A549 (cell line): Measurements from ENCODE around the gene RPL10. TPM values are rescaled to one million over a fixed set of nuclear protein-coding genes. Genes with fewer than 3 reads are reported as not detected.

Experiments used
- ATAC-seq, 2 experiments: fragments of 200-7000 bp in 1 of 2; fragments of >200 bp in 1 of 2; cut with Nextera tagmentation in 1 of 2; cut with Tn5 transposase in 1 of 2; 3 replicates each; pipeline versions ENCODE4 v1.8.0 to v1.9.1; 2018 to 2020; ENCODE audit warnings: mild to moderate bottlenecking in 1 of 2, moderate library complexity in 1 of 2
- CTCF ChIA-PET: fragments of 300-600 bp; sonication (Branson Sonifier 250); formaldehyde crosslinking; extraction: SDS; loops from one replicate; lab custom pipeline; 2021; ENCODE audit warnings: antibody characterized with exemption, inconsistent platforms; lab: Yijun Ruan, JAX
- POLR2A ChIA-PET: fragments of 350-600 bp; formaldehyde crosslinking; extraction: SDS; loops from one replicate; lab custom pipeline; 2021; ENCODE audit warnings: antibody characterized with exemption, inconsistent platforms; lab: Yijun Ruan, JAX
- DNase-seq, 2 experiments: peaks; one replicate each; pipeline versions ENCODE4 v3.0.0 to v3.0.0-alpha.2; 2011 to 2016; ENCODE audit warnings: low read depth in 1 of 2, low spot score in 1 of 2
- FAIRE-seq: peaks from 2 replicates; lab custom pipeline; 2011; peaks lifted over from hg19 to GRCh38; lab: Jason Lieb, UNC
- H3K27ac ChIP-seq, 2 experiments: fragments of >200 bp; sonication (Bioruptor Twin); formaldehyde crosslinking; 3 replicates each; pipeline ENCODE4 v1.5.1; 2016 to 2017
- H3K4me1 ChIP-seq: fragments of >200 bp; sonication (Bioruptor Twin); formaldehyde crosslinking; 3 replicates; pipeline ENCODE4 v1.6.1; 2016
- H3K4me2 ChIP-seq: fragments of >200 bp; sonication (Bioruptor Twin); formaldehyde crosslinking; 3 replicates; pipeline ENCODE4 v1.6.1; 2016
- H3K4me3 ChIP-seq: fragments of >200 bp; sonication (Bioruptor Twin); formaldehyde crosslinking; 3 replicates; pipeline ENCODE4 v1.5.1; 2016
- H3K9me3 ChIP-seq: fragments of >200 bp; sonication (Bioruptor Twin); formaldehyde crosslinking; 3 replicates; pipeline ENCODE4 v1.6.1; 2016
- ATOH8 ChIP-seq: fragments of 250-450 bp; sonication (Bioruptor Pico); IDR thresholded peaks from 2 replicates; pipeline ENCODE4 v1.5.0; 2020; ENCODE audit warnings: low read depth, mild to moderate bottlenecking, moderate library complexity
- CBX8 ChIP-seq: fragments of 200-600 bp; sonication (generic); IDR thresholded peaks from 2 replicates; pipeline ENCODE4 v1.6.1; 2016
- CEBPB ChIP-seq, 2 experiments: fragments of >200 bp in 1 of 2; sonication (Bioruptor Twin) in 1 of 2; formaldehyde crosslinking in 1 of 2; IDR thresholded peaks; 2 replicates each; pipeline ENCODE4 v1.6.1; 2012 to 2016
- CHD2 ChIP-seq: fragments of 150-350 bp; IDR thresholded peaks from 2 replicates; pipeline ENCODE4 v1.6.1; 2014; ENCODE audit warnings: low read length; ENCODE audit not compliant: partially characterized antibody
- EHF ChIP-seq: fragments of 250-450 bp; sonication (Bioruptor Pico); IDR thresholded peaks from 2 replicates; pipeline ENCODE4 v1.5.0; 2020; ENCODE audit warnings: mild to moderate bottlenecking
- EHMT2 ChIP-seq: fragments of 200-600 bp; sonication (generic); IDR thresholded peaks from 2 replicates; pipeline ENCODE4 v1.6.1; 2016; ENCODE audit warnings: antibody characterized with exemption, low read depth, mild to moderate bottlenecking, moderate library complexity
- EP300 ChIP-seq, 2 experiments: fragments of >200 bp; sonication (Bioruptor Twin); formaldehyde crosslinking; IDR thresholded peaks; 2 replicates in 1 of 2; 3 replicates in 1 of 2; pipeline ENCODE4 v1.6.1; 2016 to 2017
- FOXS1 ChIP-seq: fragments of 250-450 bp; sonication (Bioruptor Pico); IDR thresholded peaks from 2 replicates; pipeline ENCODE4 v1.5.0; 2020; ENCODE audit warnings: mild to moderate bottlenecking, moderate library complexity
- GATA3 ChIP-seq: IDR thresholded peaks from 2 replicates; pipeline ENCODE4 v1.6.1; 2012; ENCODE audit warnings: borderline replicate concordance
- HDAC2 ChIP-seq: fragments of 200-600 bp; sonication (generic); IDR thresholded peaks from 2 replicates; pipeline ENCODE4 v1.6.1; 2016
- HEYL ChIP-seq: fragments of 250-450 bp; sonication (Bioruptor Pico); IDR thresholded peaks from 2 replicates; pipeline ENCODE4 v1.8.0; 2021; ENCODE audit warnings: mild to moderate bottlenecking, moderate library complexity
- HOXA7 ChIP-seq: fragments of 250-450 bp; sonication (Bioruptor Pico); IDR thresholded peaks from 2 replicates; pipeline ENCODE4 v1.5.0; 2020; ENCODE audit warnings: mild to moderate bottlenecking, moderate library complexity
- HOXB13 ChIP-seq: fragments of 250-450 bp; sonication (Bioruptor Pico); IDR thresholded peaks from 2 replicates; pipeline ENCODE4 v1.5.0; 2020; ENCODE audit warnings: low read depth, mild to moderate bottlenecking, moderate library complexity
- KDM1A ChIP-seq: fragments of 200-600 bp; sonication (generic); IDR thresholded peaks from 2 replicates; pipeline ENCODE4 v1.6.1; 2016; ENCODE audit warnings: low read depth, mild to moderate bottlenecking
- KDM5A ChIP-seq: fragments of 200-600 bp; sonication (generic); IDR thresholded peaks from 2 replicates; pipeline ENCODE4 v1.6.1; 2016; ENCODE audit warnings: antibody characterized with exemption, mild to moderate bottlenecking
- NPAS2 ChIP-seq: fragments of 250-450 bp; sonication (Bioruptor Pico); IDR thresholded peaks from 2 replicates; pipeline ENCODE4 v1.8.0; 2022; ENCODE audit warnings: mild to moderate bottlenecking, moderate library complexity, borderline replicate concordance
- NR3C1 ChIP-seq: fragments of >200 bp; sonication (Bioruptor Twin); formaldehyde crosslinking; IDR thresholded peaks from 3 replicates; pipeline ENCODE4 v1.6.1; 2017
- PHF8 ChIP-seq: fragments of 200-600 bp; sonication (generic); IDR thresholded peaks from 2 replicates; pipeline ENCODE4 v1.6.1; 2016; ENCODE audit warnings: low read depth, mild to moderate bottlenecking, antibody characterized with exemption, moderate library complexity, borderline replicate concordance
- POLR2A ChIP-seq: IDR thresholded peaks from 2 replicates; pipeline ENCODE4 v1.6.1; 2012; ENCODE audit warnings: mild to moderate bottlenecking, low read length
- RAD21 ChIP-seq, 2 experiments: fragments of >200 bp in 1 of 2; sonication (Bioruptor Twin) in 1 of 2; formaldehyde crosslinking in 1 of 2; IDR thresholded peaks in 1 of 2; conservative IDR thresholded peaks in 1 of 2; 2 replicates in 1 of 2; 3 replicates in 1 of 2; pipeline ENCODE4 v1.6.1; 2012 to 2018; ENCODE audit warnings: inconsistent platforms in 1 of 2
- RARB ChIP-seq: fragments of 250-450 bp; sonication (Bioruptor Pico); IDR thresholded peaks from 2 replicates; pipeline ENCODE4 v1.8.0; 2021; ENCODE audit warnings: mild to moderate bottlenecking, moderate library complexity
- RCOR1 ChIP-seq: fragments of 150-350 bp; IDR thresholded peaks from 2 replicates; pipeline ENCODE4 v1.6.1; 2014; ENCODE audit warnings: antibody characterized with exemption, low read length, low read depth
- SMC3 ChIP-seq: fragments of >200 bp; sonication (Bioruptor Twin); formaldehyde crosslinking; IDR thresholded peaks from 3 replicates; pipeline ENCODE4 v1.6.1; 2018; ENCODE audit warnings: inconsistent platforms
- TP53 ChIP-seq: fragments of 250-450 bp; sonication (Bioruptor Pico); IDR thresholded peaks from 2 replicates; pipeline ENCODE4 v1.5.0; 2021; ENCODE audit warnings: mild to moderate bottlenecking, moderate library complexity
- ZC3H11A ChIP-seq: fragments of 450-650 bp; IDR thresholded peaks from 2 replicates; pipeline ENCODE4 v1.6.1; 2014; ENCODE audit warnings: antibody characterized with exemption, mild to moderate bottlenecking
- ZFP36 ChIP-seq: fragments of 450-650 bp; IDR thresholded peaks from 2 replicates; pipeline ENCODE4 v1.6.1; 2014; ENCODE audit warnings: borderline replicate concordance; ENCODE audit not compliant: partially characterized antibody
- ZSCAN20 ChIP-seq: fragments of 250-450 bp; sonication (Bioruptor Pico); IDR thresholded peaks from 2 replicates; pipeline ENCODE4 v1.8.0; 2022; ENCODE audit warnings: mild to moderate bottlenecking, moderate library complexity
- WGBS: methylation state at CpG from one replicate; pipeline ENCODE4 v1.1.6; 2017; ENCODE audit errors: missing lambda C conversion rate; 5-methylcytosine and 5-hydroxymethylcytosine counted together
- polyA plus RNA-seq, 4 experiments: library from polyadenylated mRNA; depleted of rRNA in 3 of 4; stranded (reverse); fragments of >200 nt; fragmentation: RNase III in 1 of 4; extraction: RNeasy Plus Mini Kit Qiagen cat#74134 plus additional on column Dnase treatment in 1 of 4; gene quantifications; 2 replicates in 3 of 4; 3 replicates in 1 of 4; pipeline ENCODE4 v1.2.3, GENCODE V29; 2011 to 2017
- TF ChIP-seq, protein P1 (sequence below): fragments of 200-600 bp; sonication (generic); IDR thresholded peaks from 2 replicates; pipeline ENCODE4 v1.6.1; 2016; ENCODE audit warnings: antibody characterized with exemption, mild to moderate bottlenecking, moderate library complexity
- TF ChIP-seq, protein P2 (sequence below): IDR thresholded peaks from 2 replicates; pipeline ENCODE4 v1.6.1; 2012

Gene RPL10
- polyA plus RNA-seq, 2 of the 4 experiments (the other 2 are of a cell fraction) = 3,216 to 4,804 TPM

DNA sequence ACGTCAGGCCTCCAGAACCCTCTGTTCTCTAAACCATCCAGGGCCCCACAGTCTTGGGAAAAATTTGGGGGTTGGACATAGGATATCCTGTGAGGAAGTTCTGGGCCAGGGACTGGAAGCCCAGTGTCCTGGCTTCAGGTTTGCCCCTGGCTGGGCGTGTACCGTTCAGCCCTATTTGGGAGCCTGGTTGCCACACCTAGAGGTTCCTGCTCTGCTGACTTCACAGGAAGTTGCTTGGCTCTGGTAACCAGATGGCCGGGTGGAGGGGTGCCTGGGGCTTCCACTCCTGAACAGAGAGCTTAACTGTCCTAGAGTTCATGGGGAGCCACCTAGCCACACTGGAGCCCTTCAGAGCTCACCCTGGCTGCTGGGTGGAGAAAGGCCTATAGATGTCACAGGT lies 14.3 kb downstream of the RPL10 start (continued):
- TF ChIP-seq, protein P1, sequence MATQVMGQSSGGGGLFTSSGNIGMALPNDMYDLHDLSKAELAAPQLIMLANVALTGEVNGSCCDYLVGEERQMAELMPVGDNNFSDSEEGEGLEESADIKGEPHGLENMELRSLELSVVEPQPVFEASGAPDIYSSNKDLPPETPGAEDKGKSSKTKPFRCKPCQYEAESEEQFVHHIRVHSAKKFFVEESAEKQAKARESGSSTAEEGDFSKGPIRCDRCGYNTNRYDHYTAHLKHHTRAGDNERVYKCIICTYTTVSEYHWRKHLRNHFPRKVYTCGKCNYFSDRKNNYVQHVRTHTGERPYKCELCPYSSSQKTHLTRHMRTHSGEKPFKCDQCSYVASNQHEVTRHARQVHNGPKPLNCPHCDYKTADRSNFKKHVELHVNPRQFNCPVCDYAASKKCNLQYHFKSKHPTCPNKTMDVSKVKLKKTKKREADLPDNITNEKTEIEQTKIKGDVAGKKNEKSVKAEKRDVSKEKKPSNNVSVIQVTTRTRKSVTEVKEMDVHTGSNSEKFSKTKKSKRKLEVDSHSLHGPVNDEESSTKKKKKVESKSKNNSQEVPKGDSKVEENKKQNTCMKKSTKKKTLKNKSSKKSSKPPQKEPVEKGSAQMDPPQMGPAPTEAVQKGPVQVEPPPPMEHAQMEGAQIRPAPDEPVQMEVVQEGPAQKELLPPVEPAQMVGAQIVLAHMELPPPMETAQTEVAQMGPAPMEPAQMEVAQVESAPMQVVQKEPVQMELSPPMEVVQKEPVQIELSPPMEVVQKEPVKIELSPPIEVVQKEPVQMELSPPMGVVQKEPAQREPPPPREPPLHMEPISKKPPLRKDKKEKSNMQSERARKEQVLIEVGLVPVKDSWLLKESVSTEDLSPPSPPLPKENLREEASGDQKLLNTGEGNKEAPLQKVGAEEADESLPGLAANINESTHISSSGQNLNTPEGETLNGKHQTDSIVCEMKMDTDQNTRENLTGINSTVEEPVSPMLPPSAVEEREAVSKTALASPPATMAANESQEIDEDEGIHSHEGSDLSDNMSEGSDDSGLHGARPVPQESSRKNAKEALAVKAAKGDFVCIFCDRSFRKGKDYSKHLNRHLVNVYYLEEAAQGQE = no peak
- TF ChIP-seq RAD21 (conservative IDR thresholded peaks at IDR 0.05 in 1 of 2, IDR thresholded peaks at IDR 0.05 in 1 of 2) (no peak), HEYL (CRISPR knock-in tag) (no peak), EP300 (IDR thresholded peaks at IDR 0.05) (no peak), CHD2 (no peak)

DNA sequence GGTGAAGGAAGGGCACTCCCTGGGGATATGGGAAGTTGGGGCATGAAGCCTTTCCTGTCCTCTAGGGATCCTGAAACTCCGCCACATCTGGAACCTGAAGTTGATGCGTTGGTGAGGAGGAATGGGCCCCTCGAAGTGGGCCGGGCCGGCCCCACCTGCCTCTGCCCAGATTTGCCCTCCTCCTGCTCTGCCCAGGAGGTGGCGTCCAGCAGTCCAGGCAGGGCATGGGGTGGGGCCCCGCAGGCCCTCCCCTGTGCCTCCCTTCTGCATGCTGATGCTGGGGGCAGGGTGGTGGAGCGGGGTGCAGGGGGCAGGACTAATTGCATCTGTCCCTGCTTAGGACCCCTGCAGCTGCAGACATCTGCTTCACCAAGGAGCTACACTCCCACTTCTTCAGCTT lies 15.0 kb downstream of the RPL10 start:
- H3K9me3 ChIP-seq = no peaks in the 10 kb centered on the region
- H3K4me1 ChIP-seq = peaks cover 28% of the 10 kb centered on the region
- FAIRE-seq = no peak
- ChIA-PET POLR2A (no interaction called here), CTCF (interaction anchor here (1.0 to 2.2 kb wide), 2 partner anchors 14 to 39 kb away, joined by 3 to 5 read pairs; no protein-coding TSS in a partner anchor)
- DNase-seq = no peak
- ATAC-seq = no peak
- no peak for TF ChIP-seq TP53
- no peak for TF ChIP-seq NR3C1
- TF ChIP-seq, protein P2, sequence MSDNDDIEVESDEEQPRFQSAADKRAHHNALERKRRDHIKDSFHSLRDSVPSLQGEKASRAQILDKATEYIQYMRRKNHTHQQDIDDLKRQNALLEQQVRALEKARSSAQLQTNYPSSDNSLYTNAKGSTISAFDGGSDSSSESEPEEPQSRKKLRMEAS = no peak
- TF ChIP-seq FOXS1 = no peak
- TF ChIP-seq HDAC2 = no peak
- TF ChIP-seq KDM5A = no peak
- TF ChIP-seq KDM1A = no peak
- no peak for TF ChIP-seq RCOR1
- TF ChIP-seq ZFP36 = no peak
- no peak for TF ChIP-seq NPAS2 (CRISPR knock-in tag)
- TF ChIP-seq HOXB13 (CRISPR knock-in tag) = no peak
- TF ChIP-seq HOXA7 (CRISPR knock-in tag) = no peak
- no peak for TF ChIP-seq POLR2A
- no peak for TF ChIP-seq PHF8
- TF ChIP-seq ATOH8 (CRISPR knock-in tag) = no peak
- TF ChIP-seq EHF = no peak
- TF ChIP-seq ZSCAN20 = no peak
- TF ChIP-seq EHMT2 = no peak
- TF ChIP-seq CBX8 = no peak
- TF ChIP-seq, all 56 proteins: peak for 0
- WGBS = 85% methylated on average over 4 of the region's 8 CpGs
- peak overlapping the region; percentile 93 for H3K4me2 ChIP-seq
- H3K4me3 ChIP-seq = no peak overlapping the region
- no peak overlapping the region; a peak in 1 of 6 replicates for H3K27ac ChIP-seq

- no peak for ATAC-seq
- Histone ChIP-seq H3K9me3 (no peaks in the 10 kb centered on the region), H3K27ac (no peak overlapping the region), H3K4me2 (no peak overlapping the region), H3K4me1 (peaks cover 9% of the 10 kb centered on the region), H3K4me3 (no peak overlapping the region)
- 84% methylated on average over 7 of the region's 7 CpGs for WGBS
- ChIA-PET POLR2A (no interaction called here), CTCF (interaction anchor here (1.1 kb wide), 1 partner anchor 18 kb away, joined by 3 read pairs; no protein-coding TSS in a partner anchor)
- no peak for FAIRE-seq
- DNase-seq = no peak
- TF ChIP-seq ZSCAN20 (no peak), ZFP36 (no peak), RARB (CRISPR knock-in tag) (no peak), POLR2A (no peak), ZC3H11A (no peak), HDAC2 (no peak), NPAS2 (CRISPR knock-in tag) (no peak), CEBPB (IDR thresholded peaks at IDR 0.05) (no peak), GATA3 (no peak), SMC3 (no peak), FOXS1 (no peak), PHF8 (no peak), RAD21 (conservative IDR thresholded peaks at IDR 0.05 in 1 of 2, IDR thresholded peaks at IDR 0.05 in 1 of 2) (no peak)
- TF ChIP-seq, protein P1 = no peak
Observed at GRCh38 chrX:154417157-154417556, 19.0 kb downstream of the RPL10 start.
